GM12875 (cell line): ENCODE measurements around the gene ROBO1.

Experiments used
- H3K4me3 ChIP-seq: one replicate; pipeline ENCODE4 v1.5.1; 2011; ENCODE audit warnings: low read depth, low read length, control low read depth
- TF ChIP-seq, protein P1 (sequence below): IDR thresholded peaks from 2 replicates; pipeline ENCODE4 v1.5.1; 2011; ENCODE audit warnings: low read depth, mild to moderate bottlenecking, control low read depth, inconsistent platforms, low read length, moderate library complexity, borderline replicate concordance; ENCODE audit not compliant: insufficient read depth

ROBO1 gene

DNA sequence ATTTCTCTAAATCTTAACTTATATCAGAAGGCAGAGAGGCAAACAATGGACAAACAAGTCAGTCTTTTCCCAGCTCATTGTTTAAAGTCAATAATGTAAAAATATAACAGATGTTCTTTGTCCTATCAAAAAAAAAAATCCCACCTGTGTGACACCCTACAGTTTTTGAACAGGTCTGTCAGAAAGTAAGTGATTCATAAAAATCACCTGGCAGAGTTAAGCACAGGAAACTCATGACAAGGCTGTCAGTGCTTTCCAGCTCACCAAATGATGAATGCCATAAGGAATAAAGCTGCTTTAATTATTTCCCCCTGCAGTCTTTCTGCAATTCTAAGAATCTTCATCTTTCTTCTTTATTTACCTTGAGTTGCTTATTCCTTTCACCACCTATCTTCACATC lies 30.3 kb downstream of the ROBO1 start:
- TF ChIP-seq, protein P1, sequence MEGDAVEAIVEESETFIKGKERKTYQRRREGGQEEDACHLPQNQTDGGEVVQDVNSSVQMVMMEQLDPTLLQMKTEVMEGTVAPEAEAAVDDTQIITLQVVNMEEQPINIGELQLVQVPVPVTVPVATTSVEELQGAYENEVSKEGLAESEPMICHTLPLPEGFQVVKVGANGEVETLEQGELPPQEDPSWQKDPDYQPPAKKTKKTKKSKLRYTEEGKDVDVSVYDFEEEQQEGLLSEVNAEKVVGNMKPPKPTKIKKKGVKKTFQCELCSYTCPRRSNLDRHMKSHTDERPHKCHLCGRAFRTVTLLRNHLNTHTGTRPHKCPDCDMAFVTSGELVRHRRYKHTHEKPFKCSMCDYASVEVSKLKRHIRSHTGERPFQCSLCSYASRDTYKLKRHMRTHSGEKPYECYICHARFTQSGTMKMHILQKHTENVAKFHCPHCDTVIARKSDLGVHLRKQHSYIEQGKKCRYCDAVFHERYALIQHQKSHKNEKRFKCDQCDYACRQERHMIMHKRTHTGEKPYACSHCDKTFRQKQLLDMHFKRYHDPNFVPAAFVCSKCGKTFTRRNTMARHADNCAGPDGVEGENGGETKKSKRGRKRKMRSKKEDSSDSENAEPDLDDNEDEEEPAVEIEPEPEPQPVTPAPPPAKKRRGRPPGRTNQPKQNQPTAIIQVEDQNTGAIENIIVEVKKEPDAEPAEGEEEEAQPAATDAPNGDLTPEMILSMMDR: no peak
- no peak overlapping the region for H3K4me3 ChIP-seq

GRCh38 chr3:79729096-79729495 lies 38.7 kb downstream of the ROBO1 start:
- TF ChIP-seq, protein P1: no peak
- H3K4me3 ChIP-seq: no peak overlapping the region

- TF ChIP-seq, protein P1: no peak
- no peak overlapping the region for H3K4me3 ChIP-seq
These were observed 41.0 kb downstream of the ROBO1 start for GRCh38 chr3:79726786-79727185.

DNA sequence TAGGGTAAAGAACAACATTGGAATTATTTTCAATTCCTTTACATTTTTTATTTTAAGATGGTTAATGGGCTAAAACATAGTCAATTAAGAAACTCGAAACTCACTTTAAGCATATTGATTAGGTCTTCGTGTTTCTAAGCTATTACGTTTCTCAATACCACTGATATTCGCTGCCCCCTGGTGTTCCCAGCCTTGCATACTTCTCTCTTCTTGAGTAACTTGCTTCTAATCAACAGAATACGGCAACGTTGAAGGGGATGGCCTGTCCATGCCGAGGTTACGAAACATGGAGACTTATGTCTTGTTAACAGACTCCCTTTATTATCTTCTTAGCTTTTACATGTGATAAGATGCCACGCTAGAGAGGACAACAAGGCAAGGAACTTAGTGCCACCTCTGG lies 43.6 kb downstream of the ROBO1 start:
- TF ChIP-seq, protein P1: no peak
- H3K4me3 ChIP-seq: no peak overlapping the region

DNA sequence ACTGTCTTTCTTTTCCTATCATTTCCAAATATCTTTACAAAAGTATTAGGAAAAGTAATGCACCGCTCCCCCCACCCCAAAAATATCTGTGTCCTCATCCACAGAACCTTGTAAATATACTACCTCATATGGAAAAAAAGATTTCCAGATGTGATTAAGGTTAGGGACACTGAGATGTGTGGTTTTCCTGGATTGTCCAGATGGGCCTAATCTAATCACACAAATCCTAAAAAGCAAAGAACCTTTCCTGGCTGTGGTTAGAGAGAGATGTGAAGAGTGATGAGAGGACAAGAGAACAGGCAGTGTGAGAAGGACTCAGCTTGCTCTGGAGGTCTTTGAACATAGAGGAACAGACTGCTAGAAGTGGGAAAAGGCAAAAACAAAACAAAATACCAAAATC lies 77.7 kb downstream of the ROBO1 start:
- TF ChIP-seq, protein P1: no peak
- no peak overlapping the region for H3K4me3 ChIP-seq

DNA sequence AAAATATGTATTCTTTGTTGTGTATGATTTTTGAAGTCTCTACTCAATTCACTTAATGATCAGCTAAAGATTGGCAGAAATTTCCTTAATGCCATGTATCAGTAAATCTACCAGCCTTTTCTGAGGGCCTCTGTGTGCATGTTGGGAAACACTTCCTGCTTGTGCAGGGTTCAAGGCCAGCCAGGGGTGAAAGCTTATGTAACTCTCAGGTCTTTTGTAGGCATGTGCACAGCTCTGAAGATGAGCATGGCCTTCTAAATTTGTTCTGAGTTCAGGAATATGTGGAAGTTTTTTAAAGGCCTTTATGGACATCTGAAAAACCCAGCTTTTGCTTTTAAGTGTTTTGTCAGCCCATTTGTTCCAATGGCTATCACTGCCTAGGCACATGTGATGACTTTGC lies 82.7 kb downstream of the ROBO1 start:
- TF ChIP-seq, protein P1: no peak
- no peak overlapping the region for H3K4me3 ChIP-seq

DNA sequence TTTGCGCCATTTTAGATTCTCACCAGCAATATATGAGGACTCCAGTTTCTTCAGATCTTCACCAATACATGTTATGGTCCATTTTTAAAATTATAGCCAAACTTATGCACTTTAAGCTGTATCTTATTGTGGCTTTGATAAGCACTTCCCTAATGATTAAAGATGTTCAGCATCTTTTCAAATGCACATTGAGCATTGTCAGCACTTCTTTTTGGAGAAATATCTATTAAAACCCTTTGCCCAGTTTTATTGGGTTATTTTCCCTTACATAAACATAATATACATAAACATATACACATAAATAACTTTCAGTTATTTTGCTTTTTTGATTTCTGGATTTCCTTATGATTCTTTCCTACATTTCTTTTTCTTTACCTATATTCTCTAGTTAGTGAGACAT lies 83.8 kb downstream of the ROBO1 start:
- no peak overlapping the region for H3K4me3 ChIP-seq
- TF ChIP-seq, protein P1: no peak
